HepG2 (cell line): ENCODE data around the gene ATRN. TPM values are rescaled to one million over a fixed set of nuclear protein-coding genes. Genes with fewer than 3 reads are reported as not detected.

ENCODE experiments used
- ATAC-seq: fragments of 200-7000 bp; cut with Tn5 transposase; 3 replicates; pipeline ENCODE4 v1.9.1; 2020; ENCODE audit warnings: mild to moderate bottlenecking, moderate library complexity
- BruUV-seq: library from RNA; stranded (reverse); fragments of 400-500 nt; replicated peaks from 2 replicates; lab custom pipeline; 2021; lab: Mats Ljungman, UMichigan
- CTCF ChIA-PET: fragments of 300-600 bp; formaldehyde crosslinking; extraction: SDS; loops from one replicate; lab custom pipeline; 2021; ENCODE audit warnings: low total read pairs, inconsistent platforms, low intra/inter-chr PET ratio; lab: Yijun Ruan, JAX
- POLR2A ChIA-PET: fragments of 350-600 bp; sonication (Branson Sonifier 250); formaldehyde crosslinking; loops from one replicate; lab custom pipeline; 2020; ENCODE audit warnings: antibody characterized with exemption, inconsistent platforms; lab: Yijun Ruan, JAX
- DNase-seq: peaks from one replicate; pipeline ENCODE4 v3.0.0-alpha.2; 2015; ENCODE audit warnings: low spot score
- FAIRE-seq: peaks from 3 replicates; lab custom pipeline; 2011; peaks lifted over from hg19 to GRCh38; lab: Jason Lieb, UNC
- H2AFZ ChIP-seq: one replicate; pipeline ENCODE4 v1.6.1; 2011; ENCODE audit warnings: low read length, inconsistent platforms
- H3K27ac ChIP-seq: fragments of 300-600 bp; 3 replicates; pipeline ENCODE4 v1.8.0; 2011; ENCODE audit warnings: mixed run types, mild to moderate bottlenecking, mixed read lengths, low read length, inconsistent platforms; ENCODE audit not compliant: insufficient read depth; ENCODE audit errors: extremely low read length
- H3K27me3 ChIP-seq, 2 experiments: fragments of 200-600 bp in 1 of 2; 2 replicates in 1 of 2; 3 replicates in 1 of 2; pipeline versions ENCODE4 v1.6.0 to v1.8.0; 2011; ENCODE audit warnings: low read length in 2 of 2, mild to moderate bottlenecking in 2 of 2, moderate library complexity in 2 of 2, inconsistent platforms in 1 of 2; ENCODE audit not compliant: insufficient read depth in 2 of 2, control insufficient read depth in 1 of 2
- H3K36me3 ChIP-seq, 2 experiments: fragments of 200-600 bp in 1 of 2; replicated peaks in 1 of 2; 2 replicates in 1 of 2; 3 replicates in 1 of 2; pipeline versions ENCODE4 v1.5.1 to v1.8.0; 2011; ENCODE audit warnings: low read length in 2 of 2, inconsistent platforms in 1 of 2; ENCODE audit not compliant: insufficient read depth in 2 of 2, control insufficient read depth in 1 of 2
- H3K4me1 ChIP-seq: 2 replicates; pipeline ENCODE4 v1.5.1; 2012; ENCODE audit warnings: low read length, inconsistent platforms; ENCODE audit not compliant: insufficient read depth
- H3K4me2 ChIP-seq: 2 replicates; pipeline ENCODE4 v1.6.0; 2011; ENCODE audit warnings: low read depth, low read length, inconsistent platforms
- H3K4me3 ChIP-seq, 3 experiments: fragments of 200-600 bp in 1 of 3; sonication (generic), shearing (Covaris generic) in 1 of 3; replicated peaks in 1 of 3; 2 replicates each; pipeline ENCODE4 v1.5.1; 2011 to 2016; ENCODE audit warnings: low read length in 3 of 3, inconsistent platforms in 2 of 3, low read depth in 2 of 3, mild to moderate bottlenecking in 2 of 3, control low read depth in 1 of 3, mixed read lengths in 1 of 3; ENCODE audit not compliant: insufficient read depth in 1 of 3
- H3K79me2 ChIP-seq: one replicate; pipeline ENCODE4 v1.6.1; 2011; ENCODE audit warnings: low read length, inconsistent platforms; ENCODE audit not compliant: insufficient read depth
- H3K9ac ChIP-seq: 2 replicates; pipeline ENCODE4 v1.6.0; 2011; ENCODE audit warnings: mild to moderate bottlenecking, low read depth, low read length, inconsistent platforms; ENCODE audit not compliant: insufficient read depth
- H3K9me3 ChIP-seq: 2 replicates; pipeline ENCODE4 v1.5.1; 2012; ENCODE audit warnings: mild to moderate bottlenecking, low read length
- H4K20me1 ChIP-seq: 2 replicates; pipeline ENCODE4 v1.6.0; 2011; ENCODE audit warnings: inconsistent platforms, mild to moderate bottlenecking, low read length, moderate library complexity; ENCODE audit not compliant: insufficient read depth
- EEA1 ChIP-seq: sonication (generic); formaldehyde crosslinking; IDR thresholded peaks from 2 replicates; pipeline ENCODE4 v1.5.1; 2020; ENCODE audit warnings: mild to moderate bottlenecking, missing genetic modification reagents, borderline replicate concordance
- ETV5 ChIP-seq: IDR thresholded peaks from 2 replicates; pipeline ENCODE4 v1.6.1; 2018; ENCODE audit warnings: missing biosample characterization, missing genetic modification reagents, inconsistent platforms, borderline replicate concordance
- GTF3A ChIP-seq: sonication (generic); formaldehyde crosslinking; conservative IDR thresholded peaks from 2 replicates; pipeline ENCODE4 v1.4.0; 2020; ENCODE audit warnings: mild to moderate bottlenecking, missing genetic modification reagents
- KDM5B ChIP-seq: sonication (generic); formaldehyde crosslinking; IDR thresholded peaks from 2 replicates; pipeline ENCODE4 v1.4.0; 2020; ENCODE audit warnings: missing genetic modification reagents, mild to moderate bottlenecking, borderline replicate concordance
- NFYB ChIP-seq: sonication (generic); formaldehyde crosslinking; IDR thresholded peaks from 2 replicates; pipeline ENCODE4 v1.4.0; 2020; ENCODE audit warnings: missing genetic modification reagents
- PHF5A ChIP-seq: IDR thresholded peaks from one replicate; pipeline ENCODE4 v1.6.1; 2018; ENCODE audit warnings: low read depth, missing genetic modification reagents; ENCODE audit not compliant: unreplicated experiment
- POLR2G ChIP-seq: fragments of 200-400 bp; formaldehyde crosslinking; IDR thresholded peaks from 2 replicates; pipeline ENCODE4 v1.6.1; 2018; ENCODE audit warnings: mild to moderate bottlenecking, low read depth, low read length, moderate library complexity
- SIN3A ChIP-seq: IDR thresholded peaks from 2 replicates; pipeline ENCODE4 v1.6.1; 2011; ENCODE audit warnings: low read depth, mild to moderate bottlenecking, control low read depth, low read length, borderline replicate concordance
- ZNF563 ChIP-seq: sonication (generic); formaldehyde crosslinking; IDR thresholded peaks from 2 replicates; pipeline ENCODE4 v1.8.0; 2022; ENCODE audit warnings: mild to moderate bottlenecking, moderate library complexity, missing genetic modification reagents
- ZNF629 ChIP-seq: sonication (generic); formaldehyde crosslinking; conservative IDR thresholded peaks from 2 replicates; pipeline ENCODE4 v1.5.0; 2020; ENCODE audit warnings: missing genetic modification reagents
- ZNF766 ChIP-seq: sonication (generic); formaldehyde crosslinking; IDR thresholded peaks from 2 replicates; pipeline ENCODE4 v1.5.0; 2020; ENCODE audit warnings: missing genetic modification reagents, borderline replicate concordance
- ZNF777 ChIP-seq: sonication (generic); formaldehyde crosslinking; IDR thresholded peaks from 2 replicates; pipeline ENCODE4 v1.4.0; 2020; ENCODE audit warnings: missing genetic modification reagents
- WGBS: methylation state at CpG from one replicate; pipeline ENCODE4 v1.1.6; 2017; ENCODE audit warnings: low lambda C conversion rate; 5-methylcytosine and 5-hydroxymethylcytosine counted together
- in situ Hi-C: cut with HindIII; loops from 2 replicates; pipeline ENCODE4 v1.10.0; 2017; ENCODE audit warnings: low pct_unique_long_range_greater_than_20kb; ENCODE audit not compliant: extremely low pct_ligation_motif_present
- intact Hi-C: fragments of 100-400 bp; cut with micrococcal nuclease; formaldehyde crosslinking; loops from one replicate; pipeline ENCODE4 v1.10.0; 2022; ENCODE audit not compliant: unreplicated experiment
- polyA plus RNA-seq, 8 experiments: library from polyadenylated mRNA; depleted of rRNA in 3 of 8; stranded (reverse) in 7 of 8; unstranded in 1 of 8; fragments of >200 nt; fragmentation: Illumina TruSeq in 4 of 8; extraction: Trizol in 4 of 8; gene quantifications; 2 replicates each; pipeline versions ENCODE4 v1.2.1 to v1.2.3, GENCODE V29; 2011 to 2016; ENCODE audit warnings: low read depth in 4 of 8, missing spikeins in 1 of 8, mixed read lengths in 1 of 8; ENCODE audit not compliant: insufficient read depth in 1 of 8
- total RNA-seq, 5 experiments: library from RNA; depleted of rRNA; stranded (reverse); fragments of >200 nt; fragmentation: Illumina TruSeq; extraction: Trizol; gene quantifications; 2 replicates each; pipeline ENCODE4 v1.2.3, GENCODE V29; 2016; ENCODE audit warnings: low read depth in 1 of 5
- TF ChIP-seq, protein P1 (sequence below): sonication (generic); formaldehyde crosslinking; IDR thresholded peaks from 2 replicates; pipeline ENCODE4 v1.8.0; 2022; ENCODE audit warnings: low read depth, missing genetic modification reagents
- TF ChIP-seq, protein P2 (sequence below), 2 experiments: sonication (generic) in 1 of 2; formaldehyde crosslinking in 1 of 2; IDR thresholded peaks; 2 replicates each; pipeline versions ENCODE4 v1.4.0 to v1.6.1; 2016 to 2020; ENCODE audit warnings: borderline replicate concordance in 1 of 2, low read depth in 1 of 2, mild to moderate bottlenecking in 1 of 2, missing genetic modification reagents in 1 of 2

Gene ATRN
- total and polyA plus RNA-seq, 2 of the 13 experiments (the other 11 are each of a cell fraction or from before 2014, with no cell fraction given), result 44.2 to 81.1 TPM

DNA sequence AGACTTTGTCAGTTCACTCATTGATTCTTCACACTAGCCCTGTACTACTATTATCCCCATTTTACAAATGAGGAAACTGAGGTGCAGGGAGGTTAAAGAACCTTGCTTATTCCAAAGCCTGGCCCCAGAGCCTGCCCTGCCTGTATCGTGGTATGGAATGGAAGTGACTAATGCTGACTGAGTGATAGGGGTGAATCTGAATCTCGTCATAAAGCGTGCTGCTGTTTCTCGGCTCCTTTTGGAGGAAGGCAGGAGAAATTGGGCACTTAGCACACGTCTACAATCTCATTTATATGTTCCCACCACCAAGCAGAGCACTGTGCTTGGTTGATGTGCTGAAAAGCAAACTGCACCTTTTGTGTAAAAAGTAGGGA lies 175.2 kb downstream of the ATRN start:
- H3K9me3 ChIP-seq, result no peaks in the 10 kb centered on the region
- peaks cover 17 to 53% of the 10 kb centered on the region in 2 experiments for H3K36me3 ChIP-seq
- in situ Hi-C loops, result no loop called here
- no peaks in the 10 kb centered on the region for H4K20me1 ChIP-seq
- ChIA-PET POLR2A (no interaction called here), CTCF (no interaction called here)
- 86% methylated on average over 5 of the region's 5 CpGs for WGBS
- H3K4me2 ChIP-seq, result no peak overlapping the region
- no peak overlapping the region for H3K27ac ChIP-seq
- no peaks in the 10 kb centered on the region for H3K79me2 ChIP-seq
- ATAC-seq (no peak), DNase-seq (no peak), FAIRE-seq (no peak)
- TF ChIP-seq ETV5 (CRISPR knock-in tag) (no peak), ZNF629 (CRISPR knock-in tag) (0 out of 2 replicates have a peak, but pooled peaks have one; percentile 22)
- H3K4me1 ChIP-seq, result no peaks in the 10 kb centered on the region
- intact Hi-C loops, result no loop called here
- no peak overlapping the region for H3K4me3 ChIP-seq
- no peaks in the 10 kb centered on the region for H3K27me3 ChIP-seq
- H3K9ac ChIP-seq, result no peak overlapping the region
- BruUV-seq, result no TSS peak
- no peak overlapping the region for H2AFZ ChIP-seq

DNA sequence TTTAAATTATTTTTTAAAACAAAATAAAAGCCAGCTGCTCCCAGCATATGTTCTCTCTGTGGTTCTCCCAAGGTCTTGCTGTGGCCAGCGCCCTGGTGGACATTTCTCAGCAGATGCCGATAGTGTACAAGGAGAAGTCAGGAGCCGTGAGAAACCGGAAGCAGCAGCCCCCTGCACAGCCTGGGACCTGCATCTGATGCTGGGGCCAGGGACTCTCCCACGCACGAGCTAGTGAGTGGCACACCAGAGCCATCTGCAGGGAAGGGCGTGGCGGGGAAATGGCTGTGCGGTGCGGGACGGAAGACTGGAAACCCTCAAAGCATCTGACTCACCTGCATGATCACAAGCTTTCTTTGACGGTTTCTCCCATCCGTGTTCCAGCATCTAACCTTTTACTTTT lies 175.8 kb downstream of the ATRN start:
- in situ Hi-C loops (no loop called here), intact Hi-C loops (no loop called here)
- 96% methylated on average over 13 of the region's 13 CpGs for WGBS
- Histone ChIP-seq H3K9ac (no peak overlapping the region), H3K4me3 (no peak overlapping the region), H3K9me3 (no peaks in the 10 kb centered on the region), H3K4me1 (no peaks in the 10 kb centered on the region), H3K79me2 (no peaks in the 10 kb centered on the region), H3K27ac (no peak overlapping the region), H4K20me1 (no peaks in the 10 kb centered on the region), H3K4me2 (no peak overlapping the region), H3K36me3 (peaks cover 17 to 53% of the 10 kb centered on the region in 2 experiments), H2AFZ (no peak overlapping the region), H3K27me3 (no peaks in the 10 kb centered on the region)
- ChIA-PET CTCF (no interaction called here), POLR2A (no interaction called here)
- FAIRE-seq (no peak), ATAC-seq (no peak), DNase-seq (no peak)
- no TSS peak for BruUV-seq
- TF ChIP-seq ZNF563 (CRISPR knock-in tag), result no peak
- TF ChIP-seq EEA1 (CRISPR knock-in tag), result no peak
- TF ChIP-seq POLR2G, result no peak
- TF ChIP-seq, protein P1, sequence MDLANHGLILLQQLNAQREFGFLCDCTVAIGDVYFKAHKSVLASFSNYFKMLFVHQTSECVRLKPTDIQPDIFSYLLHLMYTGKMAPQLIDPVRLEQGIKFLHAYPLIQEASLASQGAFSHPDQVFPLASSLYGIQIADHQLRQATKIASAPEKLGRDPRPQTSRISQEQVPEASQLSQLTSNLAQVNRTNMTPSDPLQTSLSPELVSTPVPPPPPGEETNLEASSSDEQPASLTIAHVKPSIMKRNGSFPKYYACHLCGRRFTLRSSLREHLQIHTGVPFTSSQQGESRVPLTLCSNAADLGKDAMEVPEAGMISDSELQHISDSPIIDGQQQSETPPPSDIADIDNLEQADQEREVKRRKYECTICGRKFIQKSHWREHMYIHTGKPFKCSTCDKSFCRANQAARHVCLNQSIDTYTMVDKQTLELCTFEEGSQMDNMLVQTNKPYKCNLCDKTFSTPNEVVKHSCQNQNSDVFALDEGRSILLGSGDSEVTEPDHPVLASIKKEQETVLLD (CRISPR knock-in tag), result no peak
- TF ChIP-seq ZNF766 (CRISPR knock-in tag), result no peak
- no peak for TF ChIP-seq PHF5A (CRISPR knock-in tag)
- TF ChIP-seq GTF3A (CRISPR knock-in tag), result no peak
- TF ChIP-seq KDM5B (CRISPR knock-in tag), result no peak
- TF ChIP-seq SIN3A, result no peak
- TF ChIP-seq, protein P2, sequence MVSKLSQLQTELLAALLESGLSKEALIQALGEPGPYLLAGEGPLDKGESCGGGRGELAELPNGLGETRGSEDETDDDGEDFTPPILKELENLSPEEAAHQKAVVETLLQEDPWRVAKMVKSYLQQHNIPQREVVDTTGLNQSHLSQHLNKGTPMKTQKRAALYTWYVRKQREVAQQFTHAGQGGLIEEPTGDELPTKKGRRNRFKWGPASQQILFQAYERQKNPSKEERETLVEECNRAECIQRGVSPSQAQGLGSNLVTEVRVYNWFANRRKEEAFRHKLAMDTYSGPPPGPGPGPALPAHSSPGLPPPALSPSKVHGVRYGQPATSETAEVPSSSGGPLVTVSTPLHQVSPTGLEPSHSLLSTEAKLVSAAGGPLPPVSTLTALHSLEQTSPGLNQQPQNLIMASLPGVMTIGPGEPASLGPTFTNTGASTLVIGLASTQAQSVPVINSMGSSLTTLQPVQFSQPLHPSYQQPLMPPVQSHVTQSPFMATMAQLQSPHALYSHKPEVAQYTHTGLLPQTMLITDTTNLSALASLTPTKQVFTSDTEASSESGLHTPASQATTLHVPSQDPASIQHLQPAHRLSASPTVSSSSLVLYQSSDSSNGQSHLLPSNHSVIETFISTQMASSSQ (IDR thresholded peaks at IDR 0.05; ENCODE audit: low read depth), result no peak
- TF ChIP-seq, protein P2 (CRISPR knock-in tag; IDR thresholded peaks at IDR 0.05; ENCODE audit: borderline replicate concordance), result no peak
- no peak for TF ChIP-seq NFYB (CRISPR knock-in tag)
- TF ChIP-seq ZNF777 (CRISPR knock-in tag), result no peak
